Prostate gland (tissue), 2 donors: ENCODE measurements around the gene MMP19. TPM values are rescaled to one million over a fixed set of nuclear protein-coding genes. Genes with fewer than 3 reads are reported as not detected.
"Not testable (repeated sequence)": the region's sequence is repeated elsewhere in the genome, so short reads cannot be mapped to it uniquely, and the experiment has no call there.

Experiments
- DNase-seq: peaks from one replicate; pipeline ENCODE4 v3.0.0-alpha.2; 2019; ENCODE audit warnings: low spot score
- H3K27ac ChIP-seq, 2 donors: fragments of 200-600 bp; sonication (generic); 2 replicates each; pipeline ENCODE4 v1.5.1; 2017 to 2019
- H3K27me3 ChIP-seq: fragments of 200-600 bp; sonication (generic); replicated peaks from 2 replicates; pipeline ENCODE4 v1.5.1; 2019; ENCODE audit not compliant: insufficient read depth
- H3K36me3 ChIP-seq, 2 donors: fragments of 200-600 bp; sonication (generic); 1 replicate in 1 of 2; 2 replicates in 1 of 2; pipeline versions ENCODE4 v1.5.1 to v1.8.1; 2017 to 2019
- H3K4me1 ChIP-seq: fragments of 200-600 bp; sonication (generic); replicated peaks from 2 replicates; pipeline ENCODE4 v1.5.1; 2019
- H3K4me3 ChIP-seq, 2 donors: fragments of 200-600 bp; sonication (generic); 2 replicates each; pipeline ENCODE4 v1.5.1; 2017 to 2019
- H3K9me3 ChIP-seq: fragments of 200-600 bp; sonication (generic); 2 replicates; pipeline ENCODE4 v1.5.1; 2017
- CTCF ChIP-seq, 4 experiments: fragments of 200-600 bp in 2 of 4; fragments of 450-650 bp in 2 of 4; sonication (generic) in 2 of 4; IDR thresholded peaks; 1 replicate in 3 of 4; 2 replicates in 1 of 4; pipeline ENCODE4 v1.5.1; 2016 to 2019; ENCODE audit warnings: antibody characterized with exemption in 4 of 4, mild to moderate bottlenecking in 2 of 4, moderate library complexity in 2 of 4
- POLR2A ChIP-seq: fragments of 450-650 bp; IDR thresholded peaks from one replicate; pipeline ENCODE4 v1.6.1; 2016; ENCODE audit warnings: antibody characterized with exemption, mild to moderate bottlenecking
- POLR2AphosphoS5 ChIP-seq: sonication (generic); formaldehyde crosslinking; IDR thresholded peaks from one replicate; pipeline ENCODE4 v1.6.1; 2017; ENCODE audit warnings: antibody characterized with exemption
- WGBS: methylation state at CpG from one replicate; pipeline ENCODE4 v1.1.5; 2018; 5-methylcytosine and 5-hydroxymethylcytosine counted together
- intact Hi-C: fragments of 100-400 bp; cut with DNase I; formaldehyde crosslinking; loops from one replicate; pipeline ENCODE4 v1.14.2; 2022
- total RNA-seq, 2 donors: library from RNA; depleted of rRNA; stranded (reverse); fragments of >200 nt; gene quantifications; one replicate each; pipeline ENCODE4 v1.1.0, GENCODE V29; 2016

Gene MMP19
- total RNA-seq, 2 donors from 2014 or later, result 0.46 to 2.6 TPM

GRCh38 chr12:55875704-55876467, 33.1 kb upstream of the MMP19 start:
- H3K36me3 ChIP-seq, result no peaks in the 10 kb centered on the region
- H3K9me3 ChIP-seq, result no peaks in the 10 kb centered on the region
- 78% methylated on average over 4 of the region's 4 CpGs for WGBS
- no peak for DNase-seq
- intact Hi-C loops, result no loop called here
- TF ChIP-seq POLR2AphosphoS5 (no peak), POLR2A (no peak), CTCF (IDR thresholded peaks at IDR 0.05) (no peak)
- H3K27ac ChIP-seq, result no peak overlapping the region
- no peak overlapping the region for H3K4me3 ChIP-seq
- H3K4me1 ChIP-seq, result no peaks in the 10 kb centered on the region
- no peaks in the 10 kb centered on the region for H3K27me3 ChIP-seq

DNA sequence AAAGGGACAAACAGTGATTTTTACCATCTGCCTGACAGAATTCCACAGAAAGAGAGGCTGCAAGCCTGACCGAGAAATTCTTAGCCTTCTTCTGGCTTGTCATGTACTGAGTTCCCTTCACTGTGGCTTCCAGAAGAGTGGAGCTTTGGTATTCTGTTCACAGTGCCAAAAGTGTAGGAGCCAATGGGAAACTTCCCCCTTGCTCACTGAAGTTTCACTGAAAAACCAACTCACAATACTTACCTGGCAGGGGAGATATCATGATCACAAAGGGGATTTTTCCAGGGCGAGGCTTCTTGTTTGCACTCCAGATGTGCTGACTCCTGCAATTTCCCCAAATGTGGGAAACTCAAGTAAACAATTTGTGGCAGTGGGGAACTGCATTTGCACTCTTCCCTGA, 31.7 kb upstream of the MMP19 start:
- no peak for TF ChIP-seq POLR2AphosphoS5
- no peak for TF ChIP-seq CTCF (IDR thresholded peaks at IDR 0.05)
- no peak for TF ChIP-seq POLR2A
- intact Hi-C loops, result no loop called here
- no peak overlapping the region for H3K27ac ChIP-seq
- H3K4me1 ChIP-seq, result no peaks in the 10 kb centered on the region
- 28% methylated on average over 2 of the region's 2 CpGs for WGBS
- H3K4me3 ChIP-seq, result no peak overlapping the region
- no peak for DNase-seq
- H3K36me3 ChIP-seq, result no peaks in the 10 kb centered on the region
- H3K9me3 ChIP-seq, result no peaks in the 10 kb centered on the region
- no peaks in the 10 kb centered on the region for H3K27me3 ChIP-seq

GRCh38 chr12:55866454-55867004, 23.8 kb upstream of the MMP19 start:
- H3K9me3 ChIP-seq, H3K4me1 ChIP-seq, H3K4me3 ChIP-seq, DNase-seq, H3K27ac ChIP-seq, H3K27me3 ChIP-seq, H3K36me3 ChIP-seq, intact Hi-C loops: not testable (repeated sequence)
- 96% methylated on average over 3 of the region's 3 CpGs for WGBS

DNA sequence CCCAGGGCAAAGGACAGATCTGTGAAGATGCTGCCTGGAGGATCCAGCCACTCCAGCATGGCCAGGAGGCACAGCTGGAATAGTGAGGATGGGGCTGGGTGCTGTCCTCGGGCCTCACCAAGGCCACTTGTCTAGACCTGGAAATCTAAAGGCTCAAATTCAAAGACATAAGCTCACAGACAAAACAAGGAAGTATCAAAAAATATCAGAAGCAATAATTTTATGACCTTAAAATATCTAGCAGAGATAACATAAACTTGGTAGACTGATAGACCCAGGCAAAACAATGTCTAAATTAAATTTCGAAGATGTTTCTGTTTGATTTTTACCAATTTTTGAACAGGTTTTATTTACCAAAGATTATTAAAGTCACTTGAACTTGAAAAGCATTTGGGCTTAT, 22.6 kb upstream of the MMP19 start:
- DNase-seq, result no peak
- no peak overlapping the region for H3K4me3 ChIP-seq
- TF ChIP-seq POLR2A (no peak), POLR2AphosphoS5 (no peak), CTCF (IDR thresholded peaks at IDR 0.05) (no peak)
- no peak overlapping the region for H3K27ac ChIP-seq
- WGBS, result 99% methylated on average over 2 of the region's 2 CpGs
- H3K9me3 ChIP-seq, result no peaks in the 10 kb centered on the region
- intact Hi-C loops, result no loop called here
- no peaks in the 10 kb centered on the region for H3K4me1 ChIP-seq
- no peaks in the 10 kb centered on the region for H3K27me3 ChIP-seq
- no peaks in the 10 kb centered on the region for H3K36me3 ChIP-seq

DNA sequence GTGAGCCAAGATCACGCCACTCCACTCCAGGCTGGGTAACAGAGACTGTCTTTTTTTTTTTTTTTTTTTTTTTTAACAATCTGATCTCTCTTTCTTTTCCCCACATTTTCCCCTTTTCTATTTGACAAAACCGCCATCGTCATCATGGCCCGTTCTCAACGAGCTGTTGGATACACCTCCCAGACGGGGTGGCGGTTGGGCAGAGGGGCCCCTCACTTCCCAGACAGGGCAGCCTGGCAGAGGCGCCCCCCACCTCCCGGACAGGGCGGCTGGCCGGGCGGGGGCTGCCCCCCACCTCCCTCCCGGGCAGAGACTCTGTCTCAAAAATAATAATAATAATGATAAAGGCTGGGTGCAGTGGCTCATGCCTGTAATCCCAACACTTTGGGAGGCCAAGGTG, 20.2 kb upstream of the MMP19 start:
- H3K36me3 ChIP-seq, H3K4me3 ChIP-seq, DNase-seq, intact Hi-C loops, H3K27ac ChIP-seq, H3K9me3 ChIP-seq, H3K27me3 ChIP-seq, H3K4me1 ChIP-seq: not testable (repeated sequence)
- 93% methylated on average over 13 of the region's 13 CpGs for WGBS

- intact Hi-C loops, result no loop called here
Observed at GRCh38 chr12:55862286-55862685, 19.6 kb upstream of the MMP19 start.

More at GRCh38 chr12:55862286-55862685, 19.6 kb upstream of the MMP19 start:
- no peak overlapping the region for H3K4me3 ChIP-seq
- H3K36me3 ChIP-seq, result no peaks in the 10 kb centered on the region
- DNase-seq, result no peak
- no peaks in the 10 kb centered on the region for H3K9me3 ChIP-seq
- TF ChIP-seq POLR2A (no peak), POLR2AphosphoS5 (no peak), CTCF (IDR thresholded peaks at IDR 0.05) (no peak)
- no peaks in the 10 kb centered on the region for H3K4me1 ChIP-seq
- H3K27ac ChIP-seq, result no peak overlapping the region
- no peaks in the 10 kb centered on the region for H3K27me3 ChIP-seq
